Measurements from ENCODE around the gene TSSK6.

Gene TSSK6

DNA sequence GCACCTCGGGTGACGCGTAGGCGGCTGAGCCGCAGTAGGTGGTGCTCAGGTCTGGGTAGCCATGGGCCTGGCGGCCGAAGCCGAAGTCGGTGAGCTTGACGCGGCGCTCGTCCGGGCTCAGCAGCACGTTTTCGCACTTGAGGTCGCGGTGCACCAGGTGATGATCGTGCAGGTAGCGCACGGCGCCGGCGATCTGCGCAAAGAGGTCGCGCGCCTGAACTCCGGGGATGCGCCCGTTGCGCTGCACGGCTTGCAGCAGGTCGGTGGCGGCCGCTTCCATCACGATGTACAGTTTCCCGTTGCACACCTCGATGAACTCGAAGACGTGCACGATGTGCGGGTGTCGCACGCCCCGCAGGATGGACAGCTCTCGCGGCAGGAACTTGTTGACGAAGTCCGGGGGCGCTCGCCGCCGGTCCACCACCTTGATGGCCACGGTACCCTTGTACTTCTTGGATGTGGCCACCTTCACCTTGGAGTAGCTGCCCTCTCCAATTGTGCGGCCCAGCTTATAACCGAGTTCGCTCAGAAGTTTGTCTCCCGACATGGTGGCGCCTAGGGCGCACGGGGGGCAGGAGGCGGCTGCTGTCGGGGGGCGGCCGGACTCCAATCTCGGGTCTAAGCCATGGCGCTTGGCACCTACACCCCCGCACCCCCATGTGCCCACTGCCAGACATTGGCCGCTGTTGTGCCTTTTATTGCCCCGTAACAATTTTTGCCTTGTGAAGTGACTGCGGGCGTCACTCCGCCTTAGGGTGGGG is at the start of gene TSSK6:
Gene TSSK6 (minus strand): TSS at position 668 of the 761 bp plus-strand sequence. CDS start 121 bp downstream, at position 547.
- no peak for DNase-seq (ENCODE audit: low read depth)

- DNase-seq (ENCODE audit: low read depth), result no peak
These were observed 48.0 kb upstream of the TSSK6 start for GRCh38 chr19:19563348-19563848.

DNA sequence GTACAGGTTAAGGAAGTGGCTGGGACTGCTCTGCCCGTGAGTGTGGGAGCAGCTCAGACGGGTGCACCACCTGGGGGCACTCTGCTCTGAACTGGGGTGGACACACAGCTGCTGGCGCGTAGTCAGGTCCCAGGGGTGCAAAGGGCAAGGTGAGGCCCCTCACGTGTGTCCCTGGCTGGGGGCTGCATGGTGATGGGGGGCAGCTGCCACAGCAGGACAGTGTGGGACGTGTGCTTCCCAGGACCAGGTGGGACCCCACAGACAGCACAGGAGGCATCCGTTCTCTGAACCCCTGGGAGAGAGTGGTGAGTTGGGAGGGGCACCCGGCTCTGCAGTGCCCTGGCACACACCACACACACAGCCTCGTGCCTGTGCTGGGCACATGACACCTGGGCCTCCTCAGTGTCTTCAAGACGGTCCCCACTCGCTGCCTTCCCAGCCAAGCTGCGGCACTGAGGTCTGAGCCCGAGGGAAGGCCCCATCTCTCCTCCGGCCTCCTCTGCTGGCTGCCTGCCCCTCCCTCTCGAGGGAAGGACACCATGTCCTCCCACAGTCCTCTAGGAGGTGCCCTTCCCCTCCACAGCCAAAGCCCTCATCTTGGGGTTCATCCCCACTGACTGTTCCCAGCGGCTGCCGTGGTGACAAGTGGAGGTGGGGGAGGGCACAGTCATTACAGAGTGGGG is 47.5 kb upstream of the TSSK6 start:
- no peak for DNase-seq (ENCODE audit: low read depth)

GRCh38 chr19:19561946-19562664 is 46.8 kb upstream of the TSSK6 start:
- DNase-seq (ENCODE audit: low read depth), result no peak

DNA sequence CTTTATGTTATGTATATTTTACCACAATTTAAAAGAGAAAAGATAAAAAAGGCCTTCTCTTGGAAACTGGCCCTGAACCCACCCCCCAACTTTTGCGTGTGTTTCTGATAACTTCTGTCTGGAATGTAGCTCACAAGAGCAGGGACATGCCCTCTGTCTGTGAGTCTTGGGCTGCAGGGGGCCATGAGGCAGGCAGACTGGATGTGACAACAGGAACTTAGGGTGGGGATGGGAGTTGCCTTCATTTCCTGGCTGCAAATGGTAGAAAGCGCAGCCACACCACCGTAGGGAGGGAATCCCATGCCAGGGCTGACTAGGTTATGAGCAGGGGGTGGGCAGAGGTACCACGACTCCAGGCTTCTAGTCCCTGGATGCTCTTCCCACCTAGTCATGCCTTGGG is 44.6 kb upstream of the TSSK6 start:
- no peak for DNase-seq (ENCODE audit: low read depth)

GRCh38 chr19:19558636-19559035 is 43.3 kb upstream of the TSSK6 start:
- no peak for DNase-seq (ENCODE audit: low read depth)

- no peak for DNase-seq (ENCODE audit: low read depth)
These were observed 42.7 kb upstream of the TSSK6 start for GRCh38 chr19:19558055-19558454.

DNA sequence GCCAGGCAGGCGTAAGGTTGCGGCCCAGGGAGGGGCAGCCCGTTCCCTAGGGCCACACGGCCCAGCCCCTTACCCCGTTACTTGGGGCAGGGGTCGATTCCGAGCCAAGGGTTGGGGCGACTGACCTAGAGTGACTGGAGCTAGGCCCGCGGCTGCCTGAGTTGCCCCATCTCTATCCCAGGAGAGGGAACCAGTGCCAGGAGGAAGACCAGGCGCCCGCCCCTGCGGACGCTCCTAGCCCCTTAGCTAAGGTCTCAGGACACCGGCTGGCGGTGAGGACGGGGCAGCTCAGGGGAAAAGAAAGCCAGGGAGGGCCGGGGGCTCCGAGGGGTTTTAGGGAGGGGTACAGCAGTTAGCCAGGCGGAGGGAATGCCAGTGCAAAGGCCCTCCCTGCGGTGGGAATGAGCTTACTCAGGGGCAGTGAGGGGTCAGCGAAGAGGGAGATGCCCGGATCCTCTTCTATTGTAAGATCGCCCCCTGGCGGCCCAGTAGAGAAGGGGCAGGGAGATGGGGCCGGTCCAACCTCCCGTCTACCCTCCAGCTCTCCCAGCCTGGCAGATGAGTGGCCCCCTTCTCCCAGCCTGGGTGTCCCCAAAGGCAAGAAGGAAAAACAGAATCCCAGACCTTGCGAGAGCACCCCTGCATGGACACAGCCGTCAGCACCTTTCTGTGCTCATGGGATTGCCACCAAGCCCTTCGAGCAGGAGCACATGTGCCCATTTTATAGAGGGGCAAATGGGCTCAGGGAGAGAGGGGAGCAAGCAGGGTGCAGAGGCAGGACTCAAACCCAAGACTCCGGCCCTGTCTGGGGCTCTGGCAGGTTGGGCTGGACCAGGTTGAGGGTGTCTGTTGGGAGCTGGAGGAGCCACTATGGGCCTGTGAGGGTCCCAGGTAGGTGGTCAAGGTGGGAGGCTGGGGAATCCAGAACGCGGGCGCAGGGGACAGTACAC is 39.0 kb upstream of the TSSK6 start:
- peak; percentile 58 for DNase-seq (ENCODE audit: low read depth)

DNA sequence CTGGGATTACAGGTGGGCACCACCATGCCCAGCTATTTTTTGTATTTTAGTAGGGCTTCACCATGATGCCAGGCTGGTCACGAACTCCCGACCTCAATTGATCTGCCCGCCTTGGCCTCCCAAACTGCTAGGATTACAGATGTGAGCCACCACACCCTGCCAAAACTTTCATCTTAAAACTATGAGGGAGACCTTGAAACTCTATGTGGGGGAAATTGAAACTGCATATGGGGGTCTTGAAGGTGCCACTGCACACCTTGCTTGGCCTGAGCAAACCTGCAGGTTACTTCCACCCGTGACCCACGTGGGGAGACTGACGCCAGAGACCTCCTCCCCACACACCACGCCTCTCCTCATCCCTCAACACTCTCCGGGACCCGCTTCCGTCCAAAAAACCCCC is 38.3 kb upstream of the TSSK6 start:
- no peak for DNase-seq (ENCODE audit: low read depth)

DNA sequence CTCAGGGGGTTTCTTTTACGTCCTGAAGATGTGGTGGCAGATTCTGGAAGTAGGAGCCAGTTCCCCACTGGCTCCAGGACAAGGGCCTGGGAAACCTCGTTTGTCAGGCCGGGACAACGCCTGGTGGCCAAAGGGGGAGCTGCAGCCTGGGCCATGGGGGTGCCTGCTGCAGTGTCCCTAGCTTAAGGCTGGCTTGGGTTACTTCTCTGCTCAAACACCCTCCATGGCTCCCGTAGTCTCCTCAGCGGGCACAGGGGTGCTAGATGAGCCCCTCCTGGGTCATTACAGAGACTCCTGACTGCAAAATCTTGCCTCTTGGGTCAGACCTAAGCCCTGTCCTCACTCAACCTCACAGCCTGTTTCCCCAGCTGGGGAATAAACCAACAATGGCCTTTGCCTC is 37.5 kb upstream of the TSSK6 start:
- no peak for DNase-seq (ENCODE audit: low read depth)

- DNase-seq (ENCODE audit: low read depth), result no peak
These were observed 36.5 kb upstream of the TSSK6 start for GRCh38 chr19:19551853-19552192.

DNA sequence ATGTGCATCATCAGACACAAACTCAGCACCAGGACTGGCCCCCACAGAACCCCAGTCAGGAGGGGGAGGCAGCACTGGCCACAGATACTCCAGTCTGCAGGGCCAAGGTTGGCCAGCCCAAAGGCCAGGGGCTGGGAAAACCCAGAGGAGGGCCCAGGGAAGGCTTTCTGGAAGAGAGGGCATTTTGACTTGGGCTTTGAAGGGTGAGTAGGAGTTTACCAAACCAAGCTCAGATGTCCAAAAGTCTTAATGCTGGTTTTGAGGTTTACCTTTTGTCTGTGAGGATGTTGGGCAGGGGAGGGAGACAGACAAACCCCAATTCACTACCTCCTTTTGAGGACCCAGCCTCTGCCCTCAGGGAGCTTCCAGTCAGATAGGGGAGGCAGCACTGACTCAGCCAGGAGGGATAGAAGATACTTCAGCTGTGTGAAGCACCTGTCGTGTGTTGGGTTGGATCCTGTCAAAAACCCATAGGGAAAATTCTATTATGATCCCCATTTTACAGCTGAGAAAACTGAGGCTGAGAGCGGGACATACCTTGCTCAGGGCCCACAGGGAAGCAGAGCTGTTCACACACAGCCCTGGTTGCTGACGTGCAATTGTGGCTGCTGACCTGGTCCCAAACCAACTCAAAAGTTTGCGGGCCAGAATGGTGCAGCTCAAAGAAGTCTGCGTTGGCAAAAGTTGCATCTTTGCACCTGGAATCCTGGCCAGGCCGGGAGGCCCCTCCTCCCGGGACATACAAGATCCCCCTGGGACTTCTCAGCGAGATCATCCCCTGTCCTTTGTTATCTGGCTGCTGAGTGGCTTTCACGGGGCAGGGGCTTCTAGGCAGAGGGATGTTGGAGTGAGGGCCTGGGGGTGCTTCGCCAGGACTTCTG is 35.9 kb upstream of the TSSK6 start:
- DNase-seq (ENCODE audit: low read depth), result no peak

DNA sequence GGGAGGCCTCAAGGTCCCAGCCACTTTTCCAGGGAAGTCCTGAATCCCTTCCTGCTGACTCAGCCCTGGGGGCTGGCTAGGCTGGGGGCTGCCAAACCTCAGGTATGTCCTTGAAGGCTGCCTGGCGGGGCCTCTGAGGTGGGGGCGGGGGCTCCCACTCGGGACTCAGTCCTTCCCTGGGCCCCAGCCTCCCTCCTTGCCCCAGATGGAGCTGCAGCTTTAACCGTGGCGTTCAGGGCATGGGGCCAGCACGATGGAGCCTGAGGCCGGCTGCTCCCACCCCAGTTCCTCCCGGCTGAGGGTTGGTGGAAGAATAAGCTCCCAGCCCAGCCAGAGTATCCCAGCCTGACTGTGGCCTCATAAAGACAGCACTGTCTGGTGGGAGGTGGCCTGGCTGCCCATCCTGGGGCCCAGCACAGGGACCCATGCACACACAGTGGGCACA is 35.2 kb upstream of the TSSK6 start:
- no peak for DNase-seq (ENCODE audit: low read depth)

DNA sequence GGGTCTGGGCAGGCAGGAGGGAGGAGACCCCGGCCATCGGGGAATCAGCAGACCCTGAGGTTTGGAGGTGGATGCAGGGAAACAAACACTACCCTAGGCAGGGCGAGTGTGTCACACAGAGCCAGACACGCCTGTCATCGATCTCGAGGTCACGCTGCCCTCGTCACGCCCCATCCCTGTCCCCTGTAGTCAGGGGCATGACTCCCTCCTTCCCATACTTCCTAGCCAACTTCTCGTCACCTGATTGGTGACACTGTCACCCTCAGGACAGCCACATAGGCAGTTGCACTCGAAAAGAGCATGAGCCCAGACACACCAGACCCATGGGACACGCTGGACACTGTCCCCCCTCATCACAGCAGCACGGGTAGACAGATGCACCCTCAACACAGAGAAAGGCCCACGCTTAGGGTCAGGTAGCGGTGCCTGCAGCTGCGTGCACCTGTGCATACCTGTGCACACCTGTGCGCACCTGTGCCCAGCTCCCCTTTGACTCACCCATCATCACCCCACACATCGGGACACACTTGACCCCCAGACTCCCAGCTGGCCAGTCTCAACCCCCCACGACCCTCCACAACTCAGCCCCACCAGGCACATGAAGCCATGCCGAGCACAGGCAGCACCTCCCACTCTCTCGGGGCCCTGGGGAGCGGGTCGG is 34.6 kb upstream of the TSSK6 start:
- no peak for DNase-seq (ENCODE audit: low read depth)

- DNase-seq (ENCODE audit: low read depth), result no peak
These were observed 33.8 kb upstream of the TSSK6 start for GRCh38 chr19:19548915-19549759.

DNA sequence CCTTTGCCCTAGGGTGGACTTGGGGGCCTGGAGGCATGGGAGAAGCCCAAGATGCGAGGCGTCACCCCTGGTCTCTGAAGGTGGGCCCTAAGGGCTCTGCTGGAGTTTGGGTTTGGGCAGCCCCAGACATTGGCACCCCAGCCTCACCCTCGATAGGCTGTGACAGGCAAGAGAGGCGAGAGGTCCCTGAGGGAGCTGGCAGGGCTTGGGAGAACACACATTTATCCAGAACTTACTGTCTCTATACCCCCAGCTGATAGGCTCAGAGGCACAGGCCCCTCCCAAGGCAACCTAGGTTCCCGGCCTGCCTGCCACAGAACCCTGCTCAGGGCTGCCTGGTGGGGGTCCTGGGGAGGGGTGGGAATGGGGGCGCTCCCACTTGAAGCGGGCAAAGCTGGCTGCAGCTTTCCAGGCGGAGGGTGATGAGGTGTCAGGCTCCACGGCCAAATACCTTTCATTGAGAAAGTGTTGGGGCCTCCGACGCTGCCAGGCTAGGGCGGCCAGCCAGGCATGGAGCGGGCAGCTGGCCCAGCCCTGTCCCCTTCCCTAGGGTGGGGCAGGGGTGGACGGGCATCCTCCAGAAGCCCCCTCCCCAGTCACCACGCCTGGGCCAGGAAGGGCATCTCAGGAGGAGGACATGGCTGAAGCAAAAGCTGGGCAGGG is 32.5 kb upstream of the TSSK6 start:
- DNase-seq (ENCODE audit: low read depth), result no peak

DNA sequence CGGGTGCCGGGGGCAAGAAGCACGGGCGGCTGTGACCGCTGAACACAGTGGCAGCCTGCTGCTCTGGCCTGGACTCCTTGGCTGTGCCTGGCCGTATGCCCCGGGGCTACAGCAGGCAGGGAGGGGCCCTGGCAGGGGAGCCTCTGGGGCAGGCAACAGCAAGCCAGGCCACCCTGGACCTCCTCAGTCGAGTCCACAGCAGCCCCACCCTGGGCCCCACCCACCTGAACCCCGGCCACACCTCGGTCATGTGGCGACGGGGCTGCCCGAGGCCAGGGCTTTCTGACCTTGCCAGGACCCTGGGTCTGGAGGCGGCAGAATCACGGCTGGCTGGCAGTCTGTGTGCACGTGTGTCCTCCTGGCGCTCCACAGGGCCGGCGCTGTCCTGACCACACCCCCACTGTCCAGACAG is 31.4 kb upstream of the TSSK6 start:
- DNase-seq (ENCODE audit: low read depth), result no peak

DNA sequence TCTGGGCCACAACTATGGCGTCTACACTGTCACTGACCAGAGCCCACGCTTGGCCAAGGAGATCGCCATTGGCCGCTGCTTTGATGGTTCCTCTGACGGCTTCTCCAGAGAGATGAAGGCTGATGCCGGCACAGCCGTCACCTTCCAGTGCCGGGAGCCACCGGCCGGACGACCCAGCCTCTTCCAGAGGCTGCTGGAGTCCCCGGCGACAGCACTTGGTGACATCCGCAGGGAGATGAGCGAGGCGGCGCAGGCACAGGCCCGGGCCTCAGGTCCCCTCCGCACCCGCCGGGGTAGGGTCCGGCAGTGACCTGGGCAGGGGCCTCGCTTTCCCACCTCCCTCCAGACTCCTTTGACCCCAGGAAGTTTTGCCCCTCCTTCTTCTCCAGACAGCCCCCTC is 30.4 kb upstream of the TSSK6 start:
- DNase-seq (ENCODE audit: low read depth), result no peak
